HepG2 (cell line): Measurements from ENCODE around the gene ESRRG.

ENCODE experiments used
- CREM ChIP-seq, 2 experiments: sonication (generic) in 1 of 2; formaldehyde crosslinking in 1 of 2; IDR thresholded peaks; 2 replicates each; pipeline versions ENCODE4 v1.4.0 to v1.6.1; 2016 to 2020; ENCODE audit warnings: antibody characterized with exemption in 1 of 2, mild to moderate bottlenecking in 1 of 2, missing genetic modification reagents in 1 of 2
- CTCF ChIP-seq: sonication (generic); formaldehyde crosslinking; IDR thresholded peaks from 2 replicates; pipeline ENCODE4 v1.5.0; 2020; ENCODE audit warnings: mild to moderate bottlenecking, missing genetic modification reagents, moderate library complexity
- GPBP1L1 ChIP-seq: sonication (generic); formaldehyde crosslinking; IDR thresholded peaks from 2 replicates; pipeline ENCODE4 v1.5.0; 2020; ENCODE audit warnings: mild to moderate bottlenecking, missing genetic modification reagents
- HMG20A ChIP-seq: IDR thresholded peaks from 2 replicates; pipeline ENCODE4 v1.6.1; 2016; ENCODE audit warnings: borderline replicate concordance
- PHB2 ChIP-seq: fragments of 450-650 bp; IDR thresholded peaks from 2 replicates; pipeline ENCODE4 v1.6.1; 2018; ENCODE audit not compliant: partially characterized antibody
- PHF8 ChIP-seq: sonication (generic); formaldehyde crosslinking; IDR thresholded peaks from 2 replicates; pipeline ENCODE4 v1.5.0; 2020; ENCODE audit warnings: missing genetic modification reagents
- PREB ChIP-seq: sonication (generic); formaldehyde crosslinking; IDR thresholded peaks from 2 replicates; pipeline ENCODE4 v1.4.0; 2020; ENCODE audit warnings: missing genetic modification reagents
- ZFP62 ChIP-seq: sonication (generic); formaldehyde crosslinking; IDR thresholded peaks from 2 replicates; pipeline ENCODE4 v1.4.0; 2020; ENCODE audit warnings: missing genetic modification reagents
- ZNF224 ChIP-seq: sonication (generic); formaldehyde crosslinking; IDR thresholded peaks from 2 replicates; pipeline ENCODE4 v1.5.0; 2020; ENCODE audit warnings: mild to moderate bottlenecking, missing genetic modification reagents

- TF ChIP-seq ZFP62 (CRISPR knock-in tag) (no peak), PHF8 (no peak), PREB (CRISPR knock-in tag) (no peak), HMG20A (CRISPR knock-in tag) (no peak), CTCF (CRISPR knock-in tag) (no peak), PHB2 (no peak), CREM (IDR thresholded peaks at IDR 0.05) (no peak), CREM (CRISPR knock-in tag; IDR thresholded peaks at IDR 0.05) (no peak), GPBP1L1 (CRISPR knock-in tag) (no peak), ZNF224 (CRISPR knock-in tag) (no peak)
Observed at GRCh38 chr1:216643176-216643575, 80.1 kb downstream of the ESRRG start.
